ENCODE results near the gene OSBPL7.
"Not testable (repeated sequence)": the region's sequence is repeated elsewhere in the genome, so short reads cannot be mapped to it uniquely, and the experiment has no call there.

OSBPL7 gene

DNA sequence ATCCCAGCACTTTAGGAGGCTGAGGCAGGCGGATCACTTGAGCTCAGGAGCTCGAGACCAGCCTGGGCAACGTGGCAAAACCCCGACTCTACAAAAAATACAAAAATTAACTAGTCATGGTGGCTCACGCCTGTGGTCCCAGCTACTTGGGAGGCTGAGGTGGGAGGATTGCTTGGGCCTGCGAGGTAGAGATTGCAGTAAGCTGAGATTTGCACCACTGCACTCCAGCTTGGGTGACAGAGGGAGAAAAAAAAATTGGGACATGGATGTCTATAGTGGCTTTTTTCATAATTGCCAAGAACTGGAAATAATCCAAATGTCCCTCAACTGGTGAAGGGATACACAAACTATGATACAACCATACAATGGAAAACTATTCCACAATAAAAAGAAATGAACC lies 28.6 kb downstream of the OSBPL7 start:
- in situ Hi-C loops (cut with HindIII; ENCODE audit: low pct_ligation_motif_present, low pct_unique_long_range_greater_than_20kb, low sequenced_read_pairs): no loop called here
- DNase-seq: no peak

DNA sequence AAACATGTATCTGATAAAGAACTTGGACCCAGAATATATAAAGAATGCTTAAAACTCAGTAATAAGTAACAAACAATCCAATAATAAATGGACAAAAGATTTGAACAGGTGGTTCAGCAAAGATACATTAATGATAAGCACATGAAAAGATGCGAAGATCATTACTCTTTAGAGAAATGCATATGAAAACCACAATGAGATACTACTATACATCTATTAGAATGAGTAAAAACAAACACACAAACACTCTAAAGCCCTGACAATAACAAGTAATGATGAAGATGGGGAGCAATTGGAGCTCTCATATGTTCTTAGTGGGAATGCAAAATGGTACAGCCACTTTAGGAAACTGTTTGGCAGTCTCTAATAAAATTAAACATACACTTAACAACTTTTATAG lies 29.1 kb downstream of the OSBPL7 start:
- DNase-seq: no peak
- in situ Hi-C loops (cut with HindIII; ENCODE audit: low pct_ligation_motif_present, low pct_unique_long_range_greater_than_20kb, low sequenced_read_pairs): no loop called here

DNA sequence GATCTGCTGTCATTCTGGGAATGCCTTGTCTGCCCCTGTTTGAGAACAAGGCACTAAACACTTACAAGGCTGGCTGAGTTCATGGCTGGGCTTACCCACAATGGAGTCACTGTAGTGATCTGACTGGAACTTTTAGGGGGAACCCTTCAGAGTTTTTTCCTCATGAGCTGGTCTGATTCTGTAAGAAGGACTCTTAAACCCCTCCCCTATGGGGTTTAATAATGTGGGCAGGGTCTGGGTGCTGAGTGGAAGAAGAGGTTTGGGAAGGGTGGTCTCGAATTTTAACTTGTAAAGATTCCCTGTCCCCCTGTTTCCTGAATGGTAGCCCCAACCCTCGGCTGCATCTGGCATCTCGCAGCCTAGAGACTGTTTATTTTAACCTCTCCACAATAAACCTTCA lies 30.6 kb downstream of the OSBPL7 start:
- DNase-seq: no peak
- in situ Hi-C loops (cut with HindIII; ENCODE audit: low pct_ligation_motif_present, low pct_unique_long_range_greater_than_20kb, low sequenced_read_pairs): no loop called here

DNA sequence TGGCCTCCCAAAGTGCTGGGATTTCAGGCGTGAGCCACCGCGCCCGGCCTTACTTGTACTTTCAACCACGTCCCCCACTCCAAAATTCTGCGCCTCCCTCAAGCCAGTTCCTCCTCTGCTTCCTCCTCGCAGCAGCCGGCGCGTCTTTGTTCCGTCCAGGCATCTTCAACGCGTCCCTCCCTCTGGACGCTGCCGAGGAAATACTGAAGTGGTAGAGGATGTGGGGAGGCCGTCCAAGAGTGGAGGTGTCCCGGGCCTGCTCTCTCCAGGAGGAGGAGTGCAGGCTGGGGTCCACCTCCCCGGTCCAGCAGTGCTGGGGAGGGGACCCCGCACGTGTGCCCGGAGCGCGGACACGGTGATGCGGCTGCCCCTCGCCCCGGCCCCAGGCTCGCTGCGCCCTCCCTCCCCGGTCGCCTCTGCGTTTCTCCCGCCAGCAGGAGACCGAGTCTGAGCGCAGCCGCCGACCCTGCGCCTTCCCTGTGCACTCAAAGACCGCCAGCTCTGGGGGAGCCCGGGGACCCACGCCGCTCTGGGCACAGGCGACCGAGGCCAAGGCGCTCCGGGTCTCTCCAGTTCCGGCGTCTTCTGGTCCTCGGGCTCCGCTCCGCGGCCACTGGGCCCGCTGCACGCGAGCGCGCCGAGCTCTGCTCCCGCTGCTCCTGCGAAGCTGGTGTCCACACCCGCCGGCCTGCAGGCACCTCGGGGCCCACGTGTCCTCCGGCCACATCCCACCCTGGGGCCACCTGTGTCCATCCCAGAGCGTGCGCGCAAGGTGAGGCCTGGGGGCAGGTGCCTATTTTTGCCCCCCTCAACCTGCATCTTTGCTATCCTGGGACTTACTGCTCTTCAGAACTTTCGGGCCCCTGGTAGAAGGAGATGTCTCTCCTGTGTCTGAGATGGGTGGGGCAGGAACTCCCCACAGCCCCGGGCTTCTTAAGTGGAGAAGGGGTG lies 31.7 kb downstream of the OSBPL7 start:
- peak; percentile 64 for DNase-seq
- in situ Hi-C loops (cut with HindIII; ENCODE audit: low pct_ligation_motif_present, low pct_unique_long_range_greater_than_20kb, low sequenced_read_pairs): no loop called here

DNA sequence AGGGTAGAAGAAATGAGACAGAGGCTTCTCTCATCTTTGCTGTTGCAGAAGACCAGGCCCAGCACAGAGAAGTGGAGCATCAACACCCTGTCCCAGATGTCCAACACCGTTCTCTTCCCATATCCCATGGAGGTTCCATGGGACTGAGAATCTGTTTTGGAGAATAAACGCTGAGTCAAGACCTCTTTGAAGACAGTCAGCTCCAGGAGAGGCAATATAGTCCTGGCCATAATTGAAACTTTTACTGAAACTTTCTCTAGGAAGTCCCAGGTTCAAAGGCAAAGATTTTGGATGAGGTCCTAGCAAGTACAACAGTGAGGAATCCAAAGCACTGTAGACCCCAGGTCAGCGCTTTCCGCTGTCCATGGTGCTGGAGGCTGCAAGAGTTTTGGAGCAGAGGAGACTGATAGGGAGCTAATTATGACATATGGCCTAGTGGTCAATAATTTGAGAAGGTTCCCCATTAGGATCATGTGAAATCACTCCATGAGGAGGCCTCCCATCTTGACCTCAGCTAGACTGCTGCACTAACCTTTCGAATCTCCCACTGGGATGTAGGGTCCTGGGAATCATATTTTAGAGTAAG lies 36.0 kb downstream of the OSBPL7 start:
- peak; percentile 48 for DNase-seq
- in situ Hi-C loops (cut with HindIII; ENCODE audit: low pct_ligation_motif_present, low pct_unique_long_range_greater_than_20kb, low sequenced_read_pairs): no loop called here

DNA sequence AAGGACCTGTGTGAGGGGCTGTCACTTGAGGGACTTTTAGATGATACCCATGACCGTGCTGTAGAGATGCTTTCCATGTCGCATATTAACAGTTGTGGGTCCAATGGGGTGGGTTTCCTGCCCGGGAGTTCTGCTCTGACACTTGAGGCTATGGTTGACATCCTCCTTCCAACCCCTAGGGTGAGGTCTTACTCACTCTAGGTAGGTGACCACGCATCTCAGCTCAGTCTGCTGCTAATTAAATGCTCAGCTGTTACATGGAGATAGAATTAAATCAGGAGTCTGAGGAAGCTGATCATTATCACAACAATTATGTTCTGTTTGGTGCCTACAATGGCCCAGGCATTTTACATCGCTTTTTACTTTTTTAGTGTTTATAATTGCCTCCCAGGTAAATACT lies 40.2 kb downstream of the OSBPL7 start:
- DNase-seq: no peak
- in situ Hi-C loops (cut with HindIII; ENCODE audit: low pct_ligation_motif_present, low pct_unique_long_range_greater_than_20kb, low sequenced_read_pairs): no loop called here

DNA sequence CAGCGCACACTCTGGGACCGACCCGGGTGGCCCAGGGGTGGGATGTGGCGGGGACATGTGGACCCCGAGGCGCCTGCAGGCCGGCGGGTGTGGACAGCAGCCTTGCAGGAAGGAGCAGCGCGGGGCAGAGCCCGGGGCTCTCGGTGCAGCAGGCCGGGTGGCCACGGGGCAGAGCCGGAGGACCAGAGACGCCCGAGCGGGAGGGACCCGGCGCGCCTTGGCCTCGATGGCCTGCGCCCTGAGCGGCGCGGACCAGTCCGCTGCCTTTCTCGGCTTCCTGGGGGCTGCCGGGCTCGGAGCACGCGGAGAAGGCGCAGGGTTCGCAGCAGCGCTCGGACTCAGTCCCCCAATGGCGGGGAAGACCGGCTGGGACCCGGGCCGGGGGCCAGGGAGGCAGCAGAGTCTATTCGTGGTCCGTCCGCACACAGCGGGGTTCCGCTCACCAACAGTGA lies 43.4 kb downstream of the OSBPL7 start:
- in situ Hi-C loops (cut with HindIII; ENCODE audit: low pct_ligation_motif_present, low pct_unique_long_range_greater_than_20kb, low sequenced_read_pairs): no loop called here
- no peak for DNase-seq

DNA sequence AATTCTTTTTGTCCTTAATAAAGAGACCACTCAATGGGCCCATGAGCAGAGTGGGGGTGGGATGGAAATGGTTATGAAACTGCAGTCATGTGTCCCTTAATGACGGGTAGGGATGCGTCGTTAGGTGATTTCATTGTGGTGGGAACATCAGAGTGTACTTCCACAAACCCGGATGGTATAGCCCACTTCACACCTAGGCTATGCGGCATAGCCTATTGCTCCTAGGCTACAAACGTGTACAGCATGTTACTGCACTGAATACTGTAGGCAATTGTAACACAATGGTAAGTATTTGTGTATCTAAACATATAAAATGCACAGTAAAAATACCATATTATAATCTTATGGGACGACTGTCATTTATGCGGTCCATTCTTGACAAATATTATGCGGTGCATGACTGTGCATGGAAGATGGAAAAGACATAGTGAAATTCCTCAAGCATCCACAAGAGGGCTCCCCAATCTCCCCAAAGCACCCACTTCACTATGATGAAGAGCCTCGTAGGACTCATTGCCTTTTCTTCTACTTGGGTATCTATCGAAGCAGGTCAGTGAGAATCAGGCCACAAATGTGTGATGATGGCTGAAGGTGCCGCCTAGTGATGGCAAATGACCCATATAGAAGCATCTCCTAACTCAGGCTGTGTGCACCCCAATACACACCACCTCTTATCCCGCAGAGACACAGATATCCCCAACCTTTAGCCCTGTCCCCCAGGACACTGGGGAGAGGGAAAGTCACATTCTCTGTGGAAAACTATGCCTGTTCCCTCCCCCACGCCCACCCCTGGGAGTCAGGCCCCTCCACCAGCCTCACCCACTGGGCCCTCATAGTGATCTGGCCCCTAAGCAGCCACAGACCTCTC lies 45.0 kb downstream of the OSBPL7 start:
- in situ Hi-C loops (cut with HindIII; ENCODE audit: low pct_ligation_motif_present, low pct_unique_long_range_greater_than_20kb, low sequenced_read_pairs): no loop called here
- DNase-seq: peak; percentile 53

DNA sequence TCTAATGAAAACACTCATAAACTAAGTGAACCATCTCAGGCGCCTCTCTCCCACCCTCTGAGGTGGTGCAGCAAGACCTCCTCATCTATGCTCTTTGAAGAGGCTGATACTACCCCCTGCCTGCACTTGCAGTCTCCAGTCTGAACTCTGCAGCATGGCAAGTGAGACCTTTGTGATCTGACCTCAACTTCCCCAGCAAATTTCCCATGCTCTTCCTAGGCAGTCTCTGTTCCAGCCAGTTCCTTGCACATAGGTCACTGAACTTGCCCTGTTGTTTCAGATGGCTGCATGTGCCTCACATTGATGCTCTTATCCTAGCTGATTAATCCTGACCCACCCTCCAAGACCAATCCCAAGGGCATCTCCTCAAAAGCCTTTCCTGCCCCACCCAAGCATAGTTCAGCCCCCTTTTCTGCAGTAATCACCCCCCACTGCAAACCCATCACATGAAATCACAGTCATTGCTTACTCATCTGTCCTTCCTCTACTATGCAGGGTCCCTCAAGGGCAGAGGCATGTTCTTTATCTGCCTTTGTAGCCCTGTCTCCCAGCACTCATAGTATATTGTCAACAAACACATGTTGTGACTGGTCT lies 46.5 kb downstream of the OSBPL7 start:
- no peak for DNase-seq
- in situ Hi-C loops (cut with HindIII; ENCODE audit: low pct_ligation_motif_present, low pct_unique_long_range_greater_than_20kb, low sequenced_read_pairs): no loop called here

DNA sequence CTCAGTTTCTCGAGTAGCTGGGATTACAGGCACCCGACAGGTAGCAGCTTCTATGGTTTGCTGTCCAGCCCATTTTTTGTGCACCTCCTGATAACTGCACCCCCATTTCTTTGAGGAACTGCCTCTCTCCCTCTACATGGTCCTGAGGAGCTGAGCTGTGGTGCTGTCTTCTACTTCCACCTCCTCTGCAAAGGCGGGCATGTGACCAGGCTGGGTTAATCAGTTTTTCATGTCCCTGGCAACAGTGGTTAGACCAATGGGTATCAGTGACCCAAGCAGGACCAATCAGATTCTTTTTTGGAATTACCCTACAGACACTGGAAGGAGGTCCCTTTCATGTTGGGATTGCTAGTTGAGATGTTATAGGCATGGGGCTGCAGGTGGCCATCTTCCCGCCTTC lies 47.3 kb downstream of the OSBPL7 start:
- no peak for DNase-seq
- in situ Hi-C loops (cut with HindIII; ENCODE audit: low pct_ligation_motif_present, low pct_unique_long_range_greater_than_20kb, low sequenced_read_pairs): no loop called here

DNA sequence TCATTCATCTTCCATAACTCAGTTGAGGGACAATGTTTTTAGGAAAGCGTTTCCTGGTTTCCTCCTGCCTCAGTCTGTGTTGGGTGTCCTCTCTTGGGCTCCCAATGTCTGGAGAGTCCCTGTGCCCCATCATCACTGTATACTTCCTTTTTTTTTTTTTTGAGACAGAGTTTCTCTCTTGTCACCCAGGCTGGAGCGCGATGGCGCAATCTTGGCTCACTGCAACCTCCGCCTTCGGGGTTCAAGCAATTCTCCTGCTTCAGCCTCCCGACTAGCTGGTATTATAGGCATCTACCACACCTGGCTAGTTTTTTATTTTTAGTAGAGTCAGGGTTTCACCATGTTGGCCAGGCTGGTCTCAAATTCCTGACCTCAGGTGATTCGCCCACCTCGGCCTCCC lies 47.9 kb downstream of the OSBPL7 start:
- in situ Hi-C loops (cut with HindIII; ENCODE audit: low pct_ligation_motif_present, low pct_unique_long_range_greater_than_20kb, low sequenced_read_pairs); DNase-seq: not testable (repeated sequence)

DNA sequence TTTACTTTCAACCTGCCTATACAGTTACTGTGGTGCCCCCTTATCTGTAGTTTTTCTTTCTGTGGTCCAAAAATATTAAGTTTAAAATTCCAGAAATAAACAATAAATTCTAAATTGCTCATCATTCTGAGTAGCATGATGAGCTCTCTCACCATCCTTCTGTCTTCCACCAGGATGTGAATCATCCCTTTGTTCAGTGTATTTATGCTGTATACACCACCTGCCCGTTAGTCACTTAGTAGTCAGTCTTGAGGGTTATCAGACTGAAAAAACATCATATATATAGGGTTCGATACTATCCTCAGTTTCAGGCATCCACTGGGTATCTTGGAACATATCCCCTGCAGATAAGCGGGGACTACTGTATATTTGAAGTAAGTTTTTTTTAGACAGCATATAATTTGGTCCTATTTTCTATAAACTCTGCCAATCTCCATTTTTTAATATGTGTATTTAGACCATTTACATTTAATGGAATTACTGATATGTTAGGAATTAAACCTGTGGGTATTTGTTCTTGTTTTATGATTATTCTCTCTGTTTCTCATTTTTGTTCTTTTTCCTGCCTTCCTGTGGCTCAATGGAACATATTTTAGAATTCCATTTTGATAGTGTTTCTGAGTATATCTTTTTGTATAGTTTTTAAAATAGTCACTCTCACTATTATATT lies 57.5 kb downstream of the OSBPL7 start:
- in situ Hi-C loops (cut with HindIII; ENCODE audit: low pct_ligation_motif_present, low pct_unique_long_range_greater_than_20kb, low sequenced_read_pairs): no loop called here

DNA sequence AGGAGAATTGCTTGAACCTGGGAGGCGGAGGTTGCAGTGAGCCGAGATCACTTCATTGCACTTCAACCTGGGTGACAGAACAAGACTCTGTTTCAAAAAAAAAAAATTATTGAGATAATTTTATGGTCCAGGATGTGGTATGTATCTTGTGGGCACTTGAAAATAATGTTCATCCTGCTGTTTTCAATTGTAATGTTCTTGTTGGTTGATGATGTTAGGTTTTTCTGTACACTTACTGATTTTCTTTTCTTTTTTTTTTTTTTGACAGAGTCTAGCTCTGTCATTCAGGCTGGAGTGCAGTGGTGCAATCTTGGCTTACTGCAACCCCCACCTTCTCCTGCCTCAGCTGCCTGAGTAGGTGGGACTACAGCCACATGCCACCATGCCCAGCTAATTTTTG lies 58.9 kb downstream of the OSBPL7 start:
- in situ Hi-C loops (cut with HindIII; ENCODE audit: low pct_ligation_motif_present, low pct_unique_long_range_greater_than_20kb, low sequenced_read_pairs): no loop called here
- no peak for DNase-seq

More for the DNA sequence above, 57.5 kb downstream of the OSBPL7 start:
- no peak for DNase-seq

DNA sequence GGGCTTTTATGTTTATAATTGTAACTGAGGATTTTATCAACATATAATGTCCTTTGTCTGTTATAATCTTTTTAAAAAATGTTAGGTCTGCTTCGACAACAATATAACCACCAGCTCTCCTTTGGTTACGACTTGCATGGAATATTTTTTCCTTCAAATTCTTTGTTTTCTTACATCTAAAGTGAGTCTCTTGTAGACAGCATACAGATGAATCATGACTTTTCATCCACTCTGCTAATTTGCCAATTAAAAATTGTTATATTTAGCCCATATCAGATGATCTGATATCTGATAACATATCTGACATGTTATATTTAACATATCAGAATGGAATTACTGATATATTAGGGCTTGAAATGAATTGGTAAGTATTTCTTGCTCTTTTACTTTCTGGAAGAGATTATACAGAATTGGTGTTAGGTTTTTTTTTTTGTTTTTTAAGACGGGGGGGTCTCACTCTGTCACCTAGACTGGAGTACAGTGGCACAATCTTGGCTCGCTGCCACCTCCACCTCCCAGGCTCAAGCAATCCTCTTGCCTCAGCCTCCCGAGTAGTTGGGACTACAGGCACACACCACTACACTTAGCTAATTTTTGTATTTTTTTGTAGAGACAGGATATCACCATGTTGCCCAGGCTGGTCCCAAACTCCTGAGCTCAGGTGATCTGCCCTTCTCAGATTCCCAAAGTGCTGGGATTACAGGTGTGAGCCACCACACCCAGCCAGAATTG lies 61.0 kb downstream of the OSBPL7 start:
- no peak for DNase-seq

DNA sequence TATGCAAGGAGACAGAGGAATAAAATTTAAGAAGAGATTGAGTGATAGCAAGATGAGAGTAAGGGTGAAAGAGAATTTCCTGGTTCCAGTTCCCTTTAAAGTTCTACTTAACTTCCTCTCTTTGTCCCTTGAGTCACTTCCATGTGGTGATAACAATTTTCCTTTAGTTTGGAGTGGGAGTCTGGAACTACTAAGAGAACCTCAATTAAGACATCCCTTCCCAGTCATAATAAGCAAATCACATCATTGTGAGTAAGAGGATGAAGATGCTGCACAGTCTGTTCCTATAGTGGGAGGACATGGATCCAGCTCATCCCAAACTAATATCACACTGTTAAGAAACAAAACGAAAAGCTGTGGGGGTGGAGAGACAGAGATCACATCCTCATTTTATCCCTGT lies 64.2 kb downstream of the OSBPL7 start:
- no peak for DNase-seq
- in situ Hi-C loops (cut with HindIII; ENCODE audit: low pct_ligation_motif_present, low pct_unique_long_range_greater_than_20kb, low sequenced_read_pairs): no loop called here

More for the DNA sequence above, 61.0 kb downstream of the OSBPL7 start:
- in situ Hi-C loops (cut with HindIII; ENCODE audit: low pct_ligation_motif_present, low pct_unique_long_range_greater_than_20kb, low sequenced_read_pairs): no loop called here

Data from ACHN (cell line).